WTC11 (cell line): ENCODE results near the gene MRS2. TPM values are rescaled to one million over a fixed set of nuclear protein-coding genes. Genes with fewer than 3 reads are reported as not detected.
A peak's percentile ranks its signal among the peaks of the same experiment; 100 is the strongest.

Experiments
- GABPB1 ChIP-seq: sonication (generic); formaldehyde crosslinking; IDR thresholded peaks from 2 replicates; pipeline ENCODE4 v1.8.1; 2023; ENCODE audit warnings: mild to moderate bottlenecking, missing genetic modification reagents
- GTF2I ChIP-seq: fragments of 250-450 bp; sonication (Bioruptor Pico); conservative IDR thresholded peaks from 2 replicates; pipeline ENCODE4 v1.4.0; 2021; ENCODE audit warnings: mild to moderate bottlenecking
- HMGA2 ChIP-seq: fragments of 250-450 bp; sonication (Bioruptor Pico); IDR thresholded peaks from 2 replicates; pipeline ENCODE4 v1.4.0; 2021; ENCODE audit warnings: mild to moderate bottlenecking, moderate library complexity
- JUN ChIP-seq: sonication (generic); formaldehyde crosslinking; IDR thresholded peaks from 2 replicates; pipeline ENCODE4 v1.8.0; 2023; ENCODE audit warnings: mild to moderate bottlenecking, missing genetic modification reagents
- KAT7 ChIP-seq: sonication (generic); formaldehyde crosslinking; IDR thresholded peaks from 2 replicates; pipeline ENCODE4 v1.8.1; 2023; ENCODE audit warnings: missing genetic modification reagents, mild to moderate bottlenecking, borderline replicate concordance
- OVOL2 ChIP-seq: fragments of 250-450 bp; sonication (Bioruptor Pico); IDR thresholded peaks from 2 replicates; pipeline ENCODE4 v1.9.0; 2021; ENCODE audit warnings: mild to moderate bottlenecking, borderline replicate concordance
- ZNF396 ChIP-seq: fragments of 250-450 bp; sonication (Bioruptor Pico); IDR thresholded peaks from 2 replicates; pipeline ENCODE4 v1.8.0; 2021; ENCODE audit warnings: mild to moderate bottlenecking, moderate library complexity, borderline replicate concordance
- total RNA-seq: library from RNA; stranded (reverse); gene quantifications from 3 replicates; pipeline ENCODE4 v1.2.3, GENCODE V29; 2021
- TF ChIP-seq, protein P1 (sequence below): sonication (generic); formaldehyde crosslinking; IDR thresholded peaks from 2 replicates; pipeline ENCODE4 v1.8.1; 2022; ENCODE audit warnings: missing genetic modification reagents, borderline replicate concordance
- TF ChIP-seq, protein P2 (sequence below): fragments of 250-450 bp; sonication (Bioruptor Pico); IDR thresholded peaks from 2 replicates; pipeline ENCODE4 v1.8.0; 2021; ENCODE audit warnings: mild to moderate bottlenecking
- TF ChIP-seq, protein P3 (sequence below): sonication (generic); formaldehyde crosslinking; IDR thresholded peaks from 2 replicates; pipeline ENCODE4 v1.8.0; 2022; ENCODE audit warnings: mild to moderate bottlenecking, missing genetic modification reagents
- TF ChIP-seq, protein P4 (sequence below): fragments of 200-600 bp; IDR thresholded peaks from 2 replicates; pipeline ENCODE4 v1.8.0; 2022; ENCODE audit warnings: antibody characterized with exemption
- TF ChIP-seq, protein P5 (sequence below): sonication (generic); formaldehyde crosslinking; IDR thresholded peaks from 2 replicates; pipeline ENCODE4 v1.8.1; 2023; ENCODE audit warnings: mild to moderate bottlenecking, missing genetic modification reagents, moderate library complexity
- TF ChIP-seq, protein P6 (sequence below): sonication (generic); formaldehyde crosslinking; IDR thresholded peaks from 2 replicates; pipeline ENCODE4 v1.8.0; 2023; ENCODE audit warnings: missing genetic modification reagents, mild to moderate bottlenecking, borderline replicate concordance
- TF ChIP-seq, protein P7 (sequence below): fragments of 250-450 bp; sonication (Bioruptor Pico); IDR thresholded peaks from 2 replicates; pipeline ENCODE4 v2.1.2; 2022; ENCODE audit warnings: mild to moderate bottlenecking, moderate library complexity

The MRS2 gene
- total RNA-seq, 1 experiment from 2014 or later: 91.6 TPM

DNA sequence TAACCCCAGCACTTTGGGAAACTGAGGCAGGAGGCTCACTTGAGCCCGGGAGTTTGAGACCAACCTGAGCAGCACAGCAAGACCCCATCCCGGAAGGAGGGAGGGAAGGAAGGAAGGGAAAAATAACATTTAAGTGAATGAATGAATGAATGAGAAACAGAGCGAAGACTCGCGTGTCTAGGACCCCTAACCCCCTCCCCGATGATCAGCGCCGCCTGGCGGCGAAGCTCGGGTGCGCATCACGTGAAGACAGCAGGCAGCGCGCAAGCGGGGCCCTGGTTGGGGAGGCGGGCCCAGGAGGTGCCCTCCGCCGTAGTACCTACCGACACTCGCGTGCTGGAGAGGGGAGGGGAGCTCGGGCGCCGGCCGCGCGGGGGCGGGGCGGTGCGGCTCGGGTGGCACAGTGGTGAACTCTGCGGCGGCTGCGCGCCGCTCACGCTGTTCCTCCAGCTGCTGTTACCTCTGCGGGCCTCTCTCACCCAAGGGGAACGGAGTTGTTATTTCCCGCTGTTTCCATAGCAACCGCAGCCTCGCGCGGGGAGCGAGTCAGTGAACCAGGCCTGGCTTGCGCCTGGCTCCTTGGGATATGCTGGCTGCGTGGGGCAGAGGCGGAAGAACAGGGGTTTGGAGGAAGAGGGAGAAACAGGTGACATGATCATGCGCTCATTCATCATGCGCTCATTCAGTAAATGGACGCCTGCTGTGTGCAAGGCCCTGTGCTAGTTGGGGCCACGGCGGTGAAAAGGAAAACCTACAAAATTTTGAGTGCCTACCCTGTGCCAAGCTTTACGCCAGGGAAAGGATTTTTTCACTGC lies 42.9 kb upstream of the MRS2 start (continued):
- TF ChIP-seq, protein P1, sequence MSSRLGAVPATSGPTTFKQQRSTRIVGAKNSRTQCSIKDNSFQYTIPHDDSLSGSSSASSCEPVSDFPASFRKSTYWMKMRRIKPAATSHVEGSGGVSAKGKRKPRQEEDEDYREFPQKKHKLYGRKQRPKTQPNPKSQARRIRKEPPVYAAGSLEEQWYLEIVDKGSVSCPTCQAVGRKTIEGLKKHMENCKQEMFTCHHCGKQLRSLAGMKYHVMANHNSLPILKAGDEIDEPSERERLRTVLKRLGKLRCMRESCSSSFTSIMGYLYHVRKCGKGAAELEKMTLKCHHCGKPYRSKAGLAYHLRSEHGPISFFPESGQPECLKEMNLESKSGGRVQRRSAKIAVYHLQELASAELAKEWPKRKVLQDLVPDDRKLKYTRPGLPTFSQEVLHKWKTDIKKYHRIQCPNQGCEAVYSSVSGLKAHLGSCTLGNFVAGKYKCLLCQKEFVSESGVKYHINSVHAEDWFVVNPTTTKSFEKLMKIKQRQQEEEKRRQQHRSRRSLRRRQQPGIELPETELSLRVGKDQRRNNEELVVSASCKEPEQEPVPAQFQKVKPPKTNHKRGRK: no peak
- TF ChIP-seq, protein P2, sequence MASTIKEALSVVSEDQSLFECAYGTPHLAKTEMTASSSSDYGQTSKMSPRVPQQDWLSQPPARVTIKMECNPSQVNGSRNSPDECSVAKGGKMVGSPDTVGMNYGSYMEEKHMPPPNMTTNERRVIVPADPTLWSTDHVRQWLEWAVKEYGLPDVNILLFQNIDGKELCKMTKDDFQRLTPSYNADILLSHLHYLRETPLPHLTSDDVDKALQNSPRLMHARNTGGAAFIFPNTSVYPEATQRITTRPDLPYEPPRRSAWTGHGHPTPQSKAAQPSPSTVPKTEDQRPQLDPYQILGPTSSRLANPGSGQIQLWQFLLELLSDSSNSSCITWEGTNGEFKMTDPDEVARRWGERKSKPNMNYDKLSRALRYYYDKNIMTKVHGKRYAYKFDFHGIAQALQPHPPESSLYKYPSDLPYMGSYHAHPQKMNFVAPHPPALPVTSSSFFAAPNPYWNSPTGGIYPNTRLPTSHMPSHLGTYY: no peak
- TF ChIP-seq GABPB1 (CRISPR knock-in tag): no peak
- no peak; the same call in 1 of the 2 replicates for TF ChIP-seq GTF2I (CRISPR knock-in tag)
- TF ChIP-seq, protein P3, sequence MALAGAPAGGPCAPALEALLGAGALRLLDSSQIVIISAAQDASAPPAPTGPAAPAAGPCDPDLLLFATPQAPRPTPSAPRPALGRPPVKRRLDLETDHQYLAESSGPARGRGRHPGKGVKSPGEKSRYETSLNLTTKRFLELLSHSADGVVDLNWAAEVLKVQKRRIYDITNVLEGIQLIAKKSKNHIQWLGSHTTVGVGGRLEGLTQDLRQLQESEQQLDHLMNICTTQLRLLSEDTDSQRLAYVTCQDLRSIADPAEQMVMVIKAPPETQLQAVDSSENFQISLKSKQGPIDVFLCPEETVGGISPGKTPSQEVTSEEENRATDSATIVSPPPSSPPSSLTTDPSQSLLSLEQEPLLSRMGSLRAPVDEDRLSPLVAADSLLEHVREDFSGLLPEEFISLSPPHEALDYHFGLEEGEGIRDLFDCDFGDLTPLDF: no peak
- no peak for TF ChIP-seq JUN (CRISPR knock-in tag)
- TF ChIP-seq, protein P4, sequence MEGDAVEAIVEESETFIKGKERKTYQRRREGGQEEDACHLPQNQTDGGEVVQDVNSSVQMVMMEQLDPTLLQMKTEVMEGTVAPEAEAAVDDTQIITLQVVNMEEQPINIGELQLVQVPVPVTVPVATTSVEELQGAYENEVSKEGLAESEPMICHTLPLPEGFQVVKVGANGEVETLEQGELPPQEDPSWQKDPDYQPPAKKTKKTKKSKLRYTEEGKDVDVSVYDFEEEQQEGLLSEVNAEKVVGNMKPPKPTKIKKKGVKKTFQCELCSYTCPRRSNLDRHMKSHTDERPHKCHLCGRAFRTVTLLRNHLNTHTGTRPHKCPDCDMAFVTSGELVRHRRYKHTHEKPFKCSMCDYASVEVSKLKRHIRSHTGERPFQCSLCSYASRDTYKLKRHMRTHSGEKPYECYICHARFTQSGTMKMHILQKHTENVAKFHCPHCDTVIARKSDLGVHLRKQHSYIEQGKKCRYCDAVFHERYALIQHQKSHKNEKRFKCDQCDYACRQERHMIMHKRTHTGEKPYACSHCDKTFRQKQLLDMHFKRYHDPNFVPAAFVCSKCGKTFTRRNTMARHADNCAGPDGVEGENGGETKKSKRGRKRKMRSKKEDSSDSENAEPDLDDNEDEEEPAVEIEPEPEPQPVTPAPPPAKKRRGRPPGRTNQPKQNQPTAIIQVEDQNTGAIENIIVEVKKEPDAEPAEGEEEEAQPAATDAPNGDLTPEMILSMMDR: peak; percentile 93
- no peak for TF ChIP-seq OVOL2 (CRISPR knock-in tag)
- 0 out of 2 replicates have a peak, but pooled peaks have one; percentile 38 for TF ChIP-seq KAT7 (CRISPR knock-in tag)
- TF ChIP-seq, protein P5, sequence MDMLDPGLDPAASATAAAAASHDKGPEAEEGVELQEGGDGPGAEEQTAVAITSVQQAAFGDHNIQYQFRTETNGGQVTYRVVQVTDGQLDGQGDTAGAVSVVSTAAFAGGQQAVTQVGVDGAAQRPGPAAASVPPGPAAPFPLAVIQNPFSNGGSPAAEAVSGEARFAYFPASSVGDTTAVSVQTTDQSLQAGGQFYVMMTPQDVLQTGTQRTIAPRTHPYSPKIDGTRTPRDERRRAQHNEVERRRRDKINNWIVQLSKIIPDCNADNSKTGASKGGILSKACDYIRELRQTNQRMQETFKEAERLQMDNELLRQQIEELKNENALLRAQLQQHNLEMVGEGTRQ: peak; percentile 90
- TF ChIP-seq, protein P6, sequence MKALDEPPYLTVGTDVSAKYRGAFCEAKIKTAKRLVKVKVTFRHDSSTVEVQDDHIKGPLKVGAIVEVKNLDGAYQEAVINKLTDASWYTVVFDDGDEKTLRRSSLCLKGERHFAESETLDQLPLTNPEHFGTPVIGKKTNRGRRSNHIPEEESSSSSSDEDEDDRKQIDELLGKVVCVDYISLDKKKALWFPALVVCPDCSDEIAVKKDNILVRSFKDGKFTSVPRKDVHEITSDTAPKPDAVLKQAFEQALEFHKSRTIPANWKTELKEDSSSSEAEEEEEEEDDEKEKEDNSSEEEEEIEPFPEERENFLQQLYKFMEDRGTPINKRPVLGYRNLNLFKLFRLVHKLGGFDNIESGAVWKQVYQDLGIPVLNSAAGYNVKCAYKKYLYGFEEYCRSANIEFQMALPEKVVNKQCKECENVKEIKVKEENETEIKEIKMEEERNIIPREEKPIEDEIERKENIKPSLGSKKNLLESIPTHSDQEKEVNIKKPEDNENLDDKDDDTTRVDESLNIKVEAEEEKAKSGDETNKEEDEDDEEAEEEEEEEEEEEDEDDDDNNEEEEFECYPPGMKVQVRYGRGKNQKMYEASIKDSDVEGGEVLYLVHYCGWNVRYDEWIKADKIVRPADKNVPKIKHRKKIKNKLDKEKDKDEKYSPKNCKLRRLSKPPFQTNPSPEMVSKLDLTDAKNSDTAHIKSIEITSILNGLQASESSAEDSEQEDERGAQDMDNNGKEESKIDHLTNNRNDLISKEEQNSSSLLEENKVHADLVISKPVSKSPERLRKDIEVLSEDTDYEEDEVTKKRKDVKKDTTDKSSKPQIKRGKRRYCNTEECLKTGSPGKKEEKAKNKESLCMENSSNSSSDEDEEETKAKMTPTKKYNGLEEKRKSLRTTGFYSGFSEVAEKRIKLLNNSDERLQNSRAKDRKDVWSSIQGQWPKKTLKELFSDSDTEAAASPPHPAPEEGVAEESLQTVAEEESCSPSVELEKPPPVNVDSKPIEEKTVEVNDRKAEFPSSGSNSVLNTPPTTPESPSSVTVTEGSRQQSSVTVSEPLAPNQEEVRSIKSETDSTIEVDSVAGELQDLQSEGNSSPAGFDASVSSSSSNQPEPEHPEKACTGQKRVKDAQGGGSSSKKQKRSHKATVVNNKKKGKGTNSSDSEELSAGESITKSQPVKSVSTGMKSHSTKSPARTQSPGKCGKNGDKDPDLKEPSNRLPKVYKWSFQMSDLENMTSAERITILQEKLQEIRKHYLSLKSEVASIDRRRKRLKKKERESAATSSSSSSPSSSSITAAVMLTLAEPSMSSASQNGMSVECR (CRISPR knock-in tag): no peak
- peak; percentile 77 for TF ChIP-seq HMGA2
- TF ChIP-seq ZNF396 (CRISPR knock-in tag): no peak
- TF ChIP-seq, protein P7, sequence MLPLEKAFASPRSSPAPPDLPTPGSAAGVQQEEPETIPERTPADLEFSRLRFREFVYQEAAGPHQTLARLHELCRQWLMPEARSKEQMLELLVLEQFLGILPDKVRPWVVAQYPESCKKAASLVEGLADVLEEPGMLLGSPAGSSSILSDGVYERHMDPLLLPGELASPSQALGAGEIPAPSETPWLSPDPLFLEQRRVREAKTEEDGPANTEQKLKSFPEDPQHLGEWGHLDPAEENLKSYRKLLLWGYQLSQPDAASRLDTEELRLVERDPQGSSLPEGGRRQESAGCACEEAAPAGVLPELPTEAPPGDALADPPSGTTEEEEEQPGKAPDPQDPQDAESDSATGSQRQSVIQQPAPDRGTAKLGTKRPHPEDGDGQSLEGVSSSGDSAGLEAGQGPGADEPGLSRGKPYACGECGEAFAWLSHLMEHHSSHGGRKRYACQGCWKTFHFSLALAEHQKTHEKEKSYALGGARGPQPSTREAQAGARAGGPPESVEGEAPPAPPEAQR (CRISPR knock-in tag): no peak
- TF ChIP-seq, all 79 proteins: peak for 15
